Gastrocnemius medialis (tissue), 4 donors: ENCODE results near the gene ADRA1B.

Experiments
- POLR2A ChIP-seq, 2 donors: fragments of 450-650 bp; IDR thresholded peaks; one replicate each; pipeline ENCODE4 v1.6.1; 2017; ENCODE audit warnings: antibody characterized with exemption in 2 of 2, mild to moderate bottlenecking in 2 of 2, moderate library complexity in 2 of 2
- TF ChIP-seq, protein P1 (sequence below), 5 experiments: fragments of 450-650 bp in 3 of 5; fragments of 200-600 bp in 2 of 5; sonication (generic) in 2 of 5; IDR thresholded peaks in 4 of 5; conservative IDR thresholded peaks in 1 of 5; 1 replicate in 4 of 5; 2 replicates in 1 of 5; pipeline ENCODE4 v1.5.1; 2016 to 2019; ENCODE audit warnings: antibody characterized with exemption in 5 of 5, mild to moderate bottlenecking in 3 of 5, moderate library complexity in 3 of 5

- TF ChIP-seq, protein P1, sequence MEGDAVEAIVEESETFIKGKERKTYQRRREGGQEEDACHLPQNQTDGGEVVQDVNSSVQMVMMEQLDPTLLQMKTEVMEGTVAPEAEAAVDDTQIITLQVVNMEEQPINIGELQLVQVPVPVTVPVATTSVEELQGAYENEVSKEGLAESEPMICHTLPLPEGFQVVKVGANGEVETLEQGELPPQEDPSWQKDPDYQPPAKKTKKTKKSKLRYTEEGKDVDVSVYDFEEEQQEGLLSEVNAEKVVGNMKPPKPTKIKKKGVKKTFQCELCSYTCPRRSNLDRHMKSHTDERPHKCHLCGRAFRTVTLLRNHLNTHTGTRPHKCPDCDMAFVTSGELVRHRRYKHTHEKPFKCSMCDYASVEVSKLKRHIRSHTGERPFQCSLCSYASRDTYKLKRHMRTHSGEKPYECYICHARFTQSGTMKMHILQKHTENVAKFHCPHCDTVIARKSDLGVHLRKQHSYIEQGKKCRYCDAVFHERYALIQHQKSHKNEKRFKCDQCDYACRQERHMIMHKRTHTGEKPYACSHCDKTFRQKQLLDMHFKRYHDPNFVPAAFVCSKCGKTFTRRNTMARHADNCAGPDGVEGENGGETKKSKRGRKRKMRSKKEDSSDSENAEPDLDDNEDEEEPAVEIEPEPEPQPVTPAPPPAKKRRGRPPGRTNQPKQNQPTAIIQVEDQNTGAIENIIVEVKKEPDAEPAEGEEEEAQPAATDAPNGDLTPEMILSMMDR (IDR thresholded peaks at IDR 0.05 in 4 of 5, conservative IDR thresholded peaks at IDR 0.05 in 1 of 5) = no peak
- no peak for TF ChIP-seq POLR2A (IDR thresholded peaks at IDR 0.05)
Measured at GRCh38 chr5:159916841-159917761, 819 bp downstream of the ADRA1B start.
